Neural progenitor cell (in vitro differentiated cells): ENCODE data around the gene IFTAP.

Experiments used
- CTCF ChIP-seq: fragments of 200-600 bp; sonication (generic); IDR thresholded peaks from 2 replicates; pipeline ENCODE4 v1.5.1; 2017; ENCODE audit warnings: antibody characterized with exemption, mild to moderate bottlenecking
- EZH2 ChIP-seq: fragments of 200-600 bp; sonication (generic); IDR thresholded peaks from 2 replicates; pipeline ENCODE4 v1.6.1; 2017; ENCODE audit warnings: antibody characterized with exemption, mild to moderate bottlenecking, moderate library complexity
- EZH2phosphoT487 ChIP-seq: fragments of 200-600 bp; sonication (generic); IDR thresholded peaks from 2 replicates; pipeline ENCODE4 v1.6.1; 2017; ENCODE audit warnings: antibody characterized with exemption

GRCh38 chr11:36618363-36619047 lies 24.2 kb downstream of the IFTAP start:
- TF ChIP-seq CTCF (no peak), EZH2phosphoT487 (no peak), EZH2 (no peak)
